HTERT RPE-1 (cell line): ENCODE data around the gene DNAJC30.

Source experiments
- in situ Hi-C: fragments of 300-500 bp; cut with MboI; formaldehyde crosslinking; loops from 4 replicates; pipeline ENCODE4 v1.14.3; 2020; ENCODE audit warnings: low sequenced_read_pairs

DNAJC30 gene

DNA sequence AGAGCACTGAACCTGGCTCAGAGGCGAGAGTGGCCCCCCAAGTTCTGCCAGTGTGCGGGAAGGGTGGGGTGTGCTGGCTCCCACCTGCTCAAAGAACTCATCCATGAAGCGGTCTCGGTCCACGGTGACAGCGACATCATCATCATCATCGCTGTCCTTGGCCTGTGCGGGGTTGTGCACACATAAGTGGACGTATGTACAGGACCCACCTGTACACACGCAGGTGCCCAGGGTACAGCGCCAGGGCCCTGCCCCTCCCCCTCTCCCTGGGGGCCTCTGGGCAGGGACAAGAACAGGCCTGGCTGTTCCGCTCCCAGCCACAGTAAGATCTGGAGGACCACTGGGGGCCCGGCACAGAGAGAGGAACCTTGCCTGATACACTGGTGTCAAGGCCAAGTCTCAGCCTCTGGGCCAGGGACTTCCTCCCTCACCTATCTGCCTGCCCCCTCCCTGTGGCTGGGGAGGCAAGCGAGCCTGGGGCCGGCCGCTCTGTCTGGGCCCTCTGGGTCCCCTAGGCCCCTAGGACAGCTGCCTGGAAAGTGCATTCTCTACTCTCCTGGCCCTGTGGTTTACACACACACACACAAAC is 25.8 kb upstream of the DNAJC30 start:
- in situ Hi-C loops = no loop called here

DNA sequence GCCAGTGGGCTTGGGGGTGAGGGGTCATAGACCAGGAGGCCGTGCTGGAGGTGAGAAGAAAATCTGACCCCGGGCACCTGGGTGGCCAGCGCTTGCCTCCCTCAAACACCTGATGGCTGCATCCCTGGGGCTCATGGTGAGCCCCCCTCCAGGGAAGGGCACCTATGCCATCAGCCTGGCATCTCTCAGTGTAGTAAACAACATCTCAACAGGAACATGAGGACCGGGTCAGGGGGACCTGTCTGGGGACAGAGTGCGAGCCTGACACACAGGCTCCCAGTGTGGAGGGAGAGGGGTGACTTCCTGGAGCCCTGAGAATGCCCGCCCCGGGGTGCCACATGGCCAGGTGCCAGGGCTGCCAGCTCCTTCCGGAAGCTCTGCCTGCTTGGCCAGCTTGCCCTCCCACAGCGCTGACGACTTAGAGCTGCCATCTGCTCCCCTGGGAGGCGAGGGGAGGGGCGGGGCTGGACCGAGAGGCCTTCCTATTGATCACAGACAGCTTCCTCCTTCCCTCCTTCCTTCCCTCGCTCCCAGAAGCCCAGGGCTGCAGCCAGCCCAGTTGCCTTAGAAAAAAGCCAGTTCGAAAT is 23.9 kb upstream of the DNAJC30 start:
- in situ Hi-C loops = no loop called here

DNA sequence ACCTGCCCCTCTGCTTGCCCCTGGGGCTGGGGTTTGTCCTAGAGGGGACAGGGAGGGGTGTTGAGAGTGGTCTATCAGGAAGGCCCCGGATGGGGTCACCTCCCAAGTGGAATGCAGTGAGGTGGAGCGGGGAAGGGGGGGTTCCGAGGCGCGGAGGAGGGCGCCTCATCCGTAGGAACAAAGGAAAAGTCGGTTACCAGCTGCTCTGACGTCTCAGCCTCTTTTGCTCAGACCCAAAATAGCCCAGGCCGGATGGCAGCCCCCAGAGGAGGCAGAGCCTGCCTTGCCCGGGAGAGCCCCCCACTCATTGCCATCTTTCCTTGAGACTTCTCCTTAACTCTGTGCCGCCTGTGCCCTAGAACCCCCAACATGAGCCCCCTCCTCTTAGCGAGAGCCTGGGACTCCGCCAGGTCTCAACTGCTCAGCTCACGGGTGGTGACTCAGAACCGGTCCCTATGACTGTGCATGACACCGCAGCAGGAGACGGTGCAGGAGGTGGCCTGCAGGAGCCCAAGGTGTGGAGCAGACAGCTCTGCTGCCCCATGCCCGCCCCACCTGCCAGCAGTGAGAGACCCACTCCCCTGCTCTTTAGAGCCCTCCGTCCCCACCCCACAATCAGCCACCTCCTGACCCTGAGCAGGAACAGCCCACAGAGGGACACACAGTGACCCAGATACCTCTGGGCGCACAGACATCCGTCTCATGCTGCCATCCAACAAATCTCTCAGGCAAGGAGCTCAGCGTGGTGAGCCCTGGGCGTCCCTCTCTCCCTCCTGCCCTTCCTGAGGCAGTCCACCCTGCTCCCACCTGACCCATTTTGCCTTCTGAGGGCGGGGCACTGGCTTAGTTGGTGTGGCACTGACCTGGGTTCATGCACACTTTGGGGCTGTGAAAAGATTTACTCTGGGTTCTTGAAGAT is 23.1 kb upstream of the DNAJC30 start:
- in situ Hi-C loops = no loop called here

DNA sequence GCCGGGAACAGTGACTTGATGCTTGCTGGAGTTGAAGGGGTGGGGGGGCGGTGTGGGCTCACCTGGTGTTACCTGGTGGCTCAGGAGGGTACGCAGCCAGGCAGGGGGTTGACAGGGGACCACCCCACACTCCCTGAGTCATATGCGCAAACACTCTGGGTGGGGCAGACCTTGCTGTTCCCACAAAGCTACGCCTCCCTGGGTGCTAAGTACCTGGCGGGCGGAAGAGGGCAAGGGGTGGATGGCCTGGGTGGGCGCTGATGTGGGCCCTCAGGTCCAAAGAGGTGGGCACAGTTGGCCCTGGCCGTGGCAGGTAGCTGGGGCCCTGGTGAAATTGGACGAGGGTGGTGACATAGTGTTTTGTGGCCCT is 22.3 kb upstream of the DNAJC30 start:
- in situ Hi-C loops = no loop called here

DNA sequence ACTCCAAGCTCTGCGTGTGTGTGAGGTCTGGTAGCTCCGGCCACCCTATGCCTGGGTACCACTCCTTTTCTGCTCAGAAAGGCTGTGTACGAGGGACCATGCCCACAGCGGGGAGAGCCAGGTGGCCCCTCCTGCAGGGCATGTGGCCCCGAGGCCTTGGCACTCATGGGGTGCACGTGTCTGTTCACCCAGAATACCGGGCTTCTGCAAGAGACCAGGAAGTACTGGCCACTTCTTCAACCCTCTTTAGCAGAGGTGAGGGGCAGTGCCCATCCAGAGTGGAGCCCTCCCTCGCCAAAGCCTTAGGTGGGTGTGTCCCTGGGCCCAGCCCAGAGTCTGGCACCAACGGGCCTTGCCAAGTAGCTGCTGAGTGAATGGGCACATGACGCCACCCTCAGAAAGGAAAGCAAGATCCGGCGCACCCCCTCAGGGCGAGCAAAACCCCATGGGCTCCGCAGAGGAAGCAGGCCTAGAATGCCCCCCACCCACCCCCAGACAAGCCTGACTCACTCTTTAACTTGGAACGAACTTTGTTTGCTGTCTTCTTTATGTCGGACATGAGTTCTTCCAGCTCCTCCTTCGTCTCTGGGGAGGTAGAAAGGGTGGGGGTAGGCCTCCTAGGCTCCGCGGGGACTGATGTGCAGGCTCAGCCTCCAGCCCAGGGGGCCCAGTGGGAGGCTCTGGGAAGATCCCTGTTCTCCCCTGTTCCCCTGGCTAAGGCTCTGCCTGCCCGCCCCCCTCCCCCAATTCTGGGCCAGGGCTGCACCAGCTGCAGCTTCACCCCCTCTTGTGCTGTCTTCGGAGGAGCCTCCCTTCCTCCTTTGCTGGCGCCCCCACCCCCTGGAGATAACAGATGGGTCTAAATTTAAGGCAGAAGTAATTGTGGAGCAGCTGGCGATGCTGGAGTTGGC is 21.6 kb upstream of the DNAJC30 start:
- in situ Hi-C loops = no loop called here

GRCh38 chr7:73703757-73704639 is 20.7 kb upstream of the DNAJC30 start:
- in situ Hi-C loops = no loop called here

GRCh38 chr7:73703225-73703624 is 20.0 kb upstream of the DNAJC30 start:
- in situ Hi-C loops = no loop called here

GRCh38 chr7:73702665-73703064 is 19.4 kb upstream of the DNAJC30 start:
- in situ Hi-C loops = no loop called here

GRCh38 chr7:73702226-73702625 is 19.0 kb upstream of the DNAJC30 start:
- in situ Hi-C loops = no loop called here

DNA sequence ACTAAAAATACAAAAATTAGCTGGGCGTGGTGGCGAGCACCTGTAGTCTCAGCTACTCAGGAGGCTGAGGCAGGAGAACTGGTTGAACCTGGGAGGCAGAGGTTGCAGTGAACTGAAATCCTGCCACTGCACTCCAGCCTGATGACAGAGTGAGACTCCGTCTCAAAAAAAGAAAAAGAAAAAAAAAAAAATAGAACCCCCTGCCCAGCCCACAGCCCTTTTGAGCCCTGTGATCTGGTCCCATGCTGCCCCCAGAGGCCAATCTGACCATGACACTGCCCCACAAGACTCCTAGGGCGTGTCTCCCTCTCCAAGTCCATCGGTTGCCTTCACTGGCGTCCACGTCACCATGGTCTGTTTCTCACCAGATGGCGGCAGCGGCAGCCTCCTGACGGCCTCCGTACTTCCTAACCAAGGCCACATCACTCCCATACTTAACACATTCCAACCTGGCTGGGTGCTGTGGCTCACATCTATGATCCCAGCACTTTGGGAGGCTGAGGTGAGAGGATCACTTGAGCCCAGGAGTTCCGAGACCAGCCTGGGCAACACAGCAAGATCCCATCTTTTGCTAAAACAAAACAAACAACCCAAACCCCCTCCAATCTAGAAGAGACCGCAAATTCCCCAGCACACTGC is 18.2 kb upstream of the DNAJC30 start:
- in situ Hi-C loops = no loop called here

DNA sequence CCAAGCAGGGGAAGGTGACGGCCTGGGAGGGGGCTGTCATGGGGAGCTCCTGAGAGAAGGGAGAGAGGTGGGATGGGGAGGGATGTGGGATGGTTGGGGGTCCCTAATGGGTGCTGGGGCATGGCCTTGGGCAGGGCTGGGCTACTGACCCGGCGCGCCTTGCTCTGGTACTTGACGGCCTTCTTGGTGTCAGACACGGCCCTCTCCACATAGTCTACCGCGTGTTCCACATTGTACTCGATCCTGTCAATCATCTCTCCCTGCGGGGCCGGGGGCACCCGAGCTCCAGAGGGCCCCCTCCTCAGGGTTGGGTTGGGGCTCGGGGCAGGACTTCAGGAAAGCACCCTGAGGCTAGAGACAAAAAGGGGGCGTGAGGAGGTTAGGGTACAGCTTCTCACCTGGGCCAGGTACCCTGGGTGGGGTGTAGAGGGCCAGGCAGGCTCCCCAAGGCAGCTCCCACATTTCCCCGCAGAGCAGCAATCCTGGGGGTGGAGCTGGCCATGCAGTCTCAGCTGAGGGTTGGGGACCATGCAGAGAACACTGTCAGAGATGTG is 17.4 kb upstream of the DNAJC30 start:
- in situ Hi-C loops = no loop called here

- in situ Hi-C loops = no loop called here
Observed at GRCh38 chr7:73700069-73700423, 16.8 kb upstream of the DNAJC30 start.

DNA sequence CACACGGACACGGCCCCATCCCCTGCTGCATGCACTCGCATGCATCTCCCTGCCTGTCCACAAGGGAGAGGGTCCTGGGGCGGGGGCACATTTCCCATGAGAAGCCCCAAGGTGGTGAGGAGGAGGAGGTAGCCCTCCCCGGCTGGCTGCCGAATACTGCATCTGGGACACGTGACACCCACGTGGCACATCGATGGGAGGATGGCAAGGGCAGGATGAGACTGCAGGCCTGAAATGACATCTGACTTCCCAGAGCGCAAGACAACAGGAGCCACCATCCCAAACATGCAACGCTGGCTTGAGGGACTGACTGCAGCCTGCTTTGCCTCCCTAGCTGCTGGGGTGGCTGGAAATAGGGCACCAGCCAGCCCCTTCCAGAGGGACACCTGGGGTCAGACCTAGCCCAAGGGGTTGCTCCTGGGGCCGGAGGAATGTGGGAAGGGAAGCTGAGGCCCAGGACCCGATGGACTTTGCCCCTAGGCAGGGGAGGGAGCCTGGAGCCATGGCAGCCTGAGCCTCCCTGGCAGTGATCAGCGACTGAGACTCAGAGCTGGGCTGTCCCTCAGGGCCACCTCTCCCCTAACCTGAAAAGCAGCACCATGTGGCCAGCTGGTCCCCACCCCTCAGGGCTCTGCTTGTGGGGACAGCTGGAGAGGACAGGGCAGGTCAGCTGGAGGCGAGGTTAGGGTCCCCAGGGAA is 16.3 kb upstream of the DNAJC30 start:
- in situ Hi-C loops = no loop called here

GRCh38 chr7:73698410-73698809 is 15.2 kb upstream of the DNAJC30 start:
- in situ Hi-C loops = no loop called here

GRCh38 chr7:73696372-73696771 is 13.1 kb upstream of the DNAJC30 start:
- in situ Hi-C loops = no loop called here

GRCh38 chr7:73690646-73691045 is 7.4 kb upstream of the DNAJC30 start:
- in situ Hi-C loops = no loop called here

- in situ Hi-C loops = no loop called here
Observed at GRCh38 chr7:73688288-73688687, 5.0 kb upstream of the DNAJC30 start.

- in situ Hi-C loops = no loop called here
Observed at GRCh38 chr7:73685311-73685710, 2.1 kb upstream of the DNAJC30 start.
